Measurements from ENCODE around the gene MBNL2.

Gene MBNL2, protein sequence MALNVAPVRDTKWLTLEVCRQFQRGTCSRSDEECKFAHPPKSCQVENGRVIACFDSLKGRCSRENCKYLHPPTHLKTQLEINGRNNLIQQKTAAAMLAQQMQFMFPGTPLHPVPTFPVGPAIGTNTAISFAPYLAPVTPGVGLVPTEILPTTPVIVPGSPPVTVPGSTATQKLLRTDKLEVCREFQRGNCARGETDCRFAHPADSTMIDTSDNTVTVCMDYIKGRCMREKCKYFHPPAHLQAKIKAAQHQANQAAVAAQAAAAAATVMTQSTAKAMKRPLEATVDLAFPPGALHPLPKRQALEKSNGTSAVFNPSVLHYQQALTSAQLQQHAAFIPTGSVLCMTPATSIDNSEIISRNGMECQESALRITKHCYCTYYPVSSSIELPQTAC

DNA sequence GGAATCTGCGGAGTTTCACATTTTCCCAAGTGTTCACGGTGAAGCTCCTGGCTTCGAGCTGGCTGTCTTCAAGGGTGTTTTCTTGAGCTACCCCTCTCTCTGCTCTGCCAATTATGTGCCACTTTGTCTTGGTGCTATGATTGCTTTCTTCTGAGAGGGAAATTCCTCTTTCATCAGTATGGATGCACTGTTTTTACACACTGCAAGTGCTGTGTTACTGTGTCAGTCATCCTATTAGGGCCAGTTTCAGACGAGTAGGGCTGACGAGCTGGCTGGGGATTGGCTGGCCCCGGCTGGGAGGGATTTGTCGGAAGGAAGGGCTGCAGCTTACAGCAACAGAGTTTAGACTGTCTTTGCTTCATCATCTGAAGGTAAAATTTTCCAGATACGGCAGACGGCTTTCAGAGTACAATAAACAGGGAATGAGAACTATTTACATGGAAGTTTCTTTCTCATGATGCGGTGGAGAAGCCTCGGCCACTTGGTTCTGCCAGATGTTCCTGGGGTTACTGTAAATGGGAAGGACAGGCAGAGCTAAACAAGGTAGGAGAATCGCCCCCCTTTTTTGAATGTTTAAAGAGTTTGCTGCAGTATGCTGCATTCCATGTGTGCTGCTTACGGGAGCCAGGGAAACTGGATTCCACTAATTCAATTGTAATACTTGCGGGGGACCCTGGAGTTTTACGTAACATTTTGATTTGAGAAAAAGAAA, at the start of gene MBNL2:
Gene MBNL2 (plus strand): TSS at position 345 of the 712 bp plus-strand sequence. CDS start 53,903 bp downstream, outside the sequence.
- Histone ChIP-seq H3K4me2 (peak within 1 kb of the TSS; percentile 66), H4K20me1 (ENCODE audit: insufficient read depth) (no peaks in the 10 kb centered on the region), H3K9ac (peak within 1 kb of the TSS; percentile 44; the same call in 1 of the 2 replicates), H3K4me1 (ENCODE audit: low read depth, poor library complexity, severe bottlenecking) (peaks cover 4% of the 10 kb centered on the region), H3K36me3 (ENCODE audit: insufficient read depth) (no peaks in the 10 kb centered on the region), H3K79me2 (ENCODE audit: insufficient read depth, low read depth) (no peaks in the 10 kb centered on the region), H3K27ac (peak within 1 kb of the TSS; percentile 33; the same call in 1 of the 2 replicates), H2AFZ (ENCODE audit: low read depth) (peak within 1 kb of the TSS; percentile 52), H3K27me3 (ENCODE audit: insufficient read depth, low read depth) (no peaks in the 10 kb centered on the region), H3K4me3 (IDR thresholded peaks at IDR 0.05; ENCODE audit: insufficient read depth, low read depth, low read length) (no peak within 1 kb of the TSS)
- TF ChIP-seq, protein P1, sequence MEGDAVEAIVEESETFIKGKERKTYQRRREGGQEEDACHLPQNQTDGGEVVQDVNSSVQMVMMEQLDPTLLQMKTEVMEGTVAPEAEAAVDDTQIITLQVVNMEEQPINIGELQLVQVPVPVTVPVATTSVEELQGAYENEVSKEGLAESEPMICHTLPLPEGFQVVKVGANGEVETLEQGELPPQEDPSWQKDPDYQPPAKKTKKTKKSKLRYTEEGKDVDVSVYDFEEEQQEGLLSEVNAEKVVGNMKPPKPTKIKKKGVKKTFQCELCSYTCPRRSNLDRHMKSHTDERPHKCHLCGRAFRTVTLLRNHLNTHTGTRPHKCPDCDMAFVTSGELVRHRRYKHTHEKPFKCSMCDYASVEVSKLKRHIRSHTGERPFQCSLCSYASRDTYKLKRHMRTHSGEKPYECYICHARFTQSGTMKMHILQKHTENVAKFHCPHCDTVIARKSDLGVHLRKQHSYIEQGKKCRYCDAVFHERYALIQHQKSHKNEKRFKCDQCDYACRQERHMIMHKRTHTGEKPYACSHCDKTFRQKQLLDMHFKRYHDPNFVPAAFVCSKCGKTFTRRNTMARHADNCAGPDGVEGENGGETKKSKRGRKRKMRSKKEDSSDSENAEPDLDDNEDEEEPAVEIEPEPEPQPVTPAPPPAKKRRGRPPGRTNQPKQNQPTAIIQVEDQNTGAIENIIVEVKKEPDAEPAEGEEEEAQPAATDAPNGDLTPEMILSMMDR (conservative IDR thresholded peaks at IDR 0.05; ENCODE audit: low read depth, low read length), result no peak

DNA sequence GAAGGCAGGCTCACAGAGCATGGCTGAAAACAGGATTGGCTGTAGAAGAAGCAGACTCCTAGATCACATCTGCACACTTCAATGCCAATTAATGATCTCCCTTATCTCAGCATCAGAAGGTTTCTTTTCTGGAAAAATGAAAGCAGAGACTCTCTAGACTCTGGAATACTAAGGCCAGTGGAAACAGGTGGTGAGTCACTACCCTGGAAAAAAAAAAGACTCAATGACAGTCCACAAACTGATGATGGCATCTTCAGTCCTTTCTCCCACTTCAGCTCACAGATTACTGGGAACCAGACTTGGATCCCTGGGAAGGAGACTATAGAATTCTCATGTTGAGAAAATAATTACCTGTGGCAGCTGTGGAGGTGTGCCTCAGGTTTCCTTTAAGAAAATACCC, 47.5 kb upstream of the MBNL2 start:
- H3K27ac ChIP-seq, result no peak overlapping the region
- TF ChIP-seq, protein P1 (conservative IDR thresholded peaks at IDR 0.05; ENCODE audit: low read depth, low read length), result no peak
- H3K4me2 ChIP-seq, result no peak overlapping the region
- H3K4me3 ChIP-seq (IDR thresholded peaks at IDR 0.05; ENCODE audit: insufficient read depth, low read depth, low read length), result no peak overlapping the region
- H4K20me1 ChIP-seq (ENCODE audit: insufficient read depth), result no peaks in the 10 kb centered on the region
- H3K79me2 ChIP-seq (ENCODE audit: insufficient read depth, low read depth), result no peaks in the 10 kb centered on the region
- H2AFZ ChIP-seq (ENCODE audit: low read depth), result no peak overlapping the region
- no peaks in the 10 kb centered on the region for H3K36me3 ChIP-seq (ENCODE audit: insufficient read depth)
- no peaks in the 10 kb centered on the region for H3K27me3 ChIP-seq (ENCODE audit: insufficient read depth, low read depth)
- H3K9ac ChIP-seq, result no peak overlapping the region
- no peaks in the 10 kb centered on the region for H3K4me1 ChIP-seq (ENCODE audit: low read depth, poor library complexity, severe bottlenecking)

DNA sequence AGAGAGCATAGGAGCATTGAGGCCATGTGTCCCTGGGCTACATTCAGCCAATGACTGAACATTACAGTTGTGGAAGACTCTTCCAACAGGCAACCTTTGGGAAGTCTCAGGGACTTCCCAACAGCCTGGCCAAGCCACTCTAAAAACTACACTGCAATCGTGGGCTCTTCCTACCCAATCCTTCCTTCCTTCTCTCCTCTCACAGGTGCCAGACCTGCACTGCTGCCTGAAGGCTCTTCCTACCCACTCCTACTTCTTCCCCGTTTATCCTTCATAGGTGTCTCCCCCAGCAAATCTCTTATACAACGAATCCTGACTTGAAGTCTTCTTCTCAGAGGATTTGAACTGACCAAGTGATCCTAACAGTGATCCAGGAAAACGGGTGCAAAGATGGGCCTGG, 47.1 kb upstream of the MBNL2 start:
- no peaks in the 10 kb centered on the region for H3K36me3 ChIP-seq (ENCODE audit: insufficient read depth)
- H4K20me1 ChIP-seq (ENCODE audit: insufficient read depth), result no peaks in the 10 kb centered on the region
- no peak overlapping the region for H3K4me2 ChIP-seq
- H3K4me1 ChIP-seq (ENCODE audit: low read depth, poor library complexity, severe bottlenecking), result no peaks in the 10 kb centered on the region
- no peak overlapping the region for H3K4me3 ChIP-seq (IDR thresholded peaks at IDR 0.05; ENCODE audit: insufficient read depth, low read depth, low read length)
- no peak overlapping the region for H3K27ac ChIP-seq
- no peak overlapping the region for H2AFZ ChIP-seq (ENCODE audit: low read depth)
- no peaks in the 10 kb centered on the region for H3K27me3 ChIP-seq (ENCODE audit: insufficient read depth, low read depth)
- no peaks in the 10 kb centered on the region for H3K79me2 ChIP-seq (ENCODE audit: insufficient read depth, low read depth)
- H3K9ac ChIP-seq, result no peak overlapping the region
- TF ChIP-seq, protein P1 (conservative IDR thresholded peaks at IDR 0.05; ENCODE audit: low read depth, low read length), result no peak

DNA sequence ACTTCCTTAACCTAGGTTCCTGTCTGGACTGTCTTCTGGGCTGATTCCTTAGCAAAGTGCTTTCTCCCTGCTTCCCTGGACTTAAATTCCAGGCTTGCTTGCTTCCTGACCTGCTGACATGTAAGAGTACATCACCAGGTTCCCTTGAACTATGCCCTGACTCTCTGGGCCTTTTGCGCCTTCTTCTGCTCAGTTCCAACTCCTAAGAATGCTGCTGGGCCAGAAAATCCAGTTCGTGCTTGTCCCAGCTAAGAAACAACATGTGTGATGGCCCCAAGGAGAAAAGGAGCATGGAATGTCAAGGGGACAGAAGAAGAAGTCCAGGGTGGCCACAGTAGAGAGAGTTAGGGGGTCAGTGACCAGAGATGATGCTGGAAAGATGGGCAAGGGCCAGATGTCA, 42.6 kb upstream of the MBNL2 start:
- H3K36me3 ChIP-seq (ENCODE audit: insufficient read depth), result no peaks in the 10 kb centered on the region
- H3K27me3 ChIP-seq (ENCODE audit: insufficient read depth, low read depth), result no peaks in the 10 kb centered on the region
- TF ChIP-seq, protein P1 (conservative IDR thresholded peaks at IDR 0.05; ENCODE audit: low read depth, low read length), result no peak
- no peak overlapping the region for H3K9ac ChIP-seq
- H3K79me2 ChIP-seq (ENCODE audit: insufficient read depth, low read depth), result no peaks in the 10 kb centered on the region
- no peak overlapping the region for H3K4me3 ChIP-seq (IDR thresholded peaks at IDR 0.05; ENCODE audit: insufficient read depth, low read depth, low read length)
- no peak overlapping the region for H3K4me2 ChIP-seq
- no peaks in the 10 kb centered on the region for H4K20me1 ChIP-seq (ENCODE audit: insufficient read depth)
- H3K4me1 ChIP-seq (ENCODE audit: low read depth, poor library complexity, severe bottlenecking), result no peaks in the 10 kb centered on the region
- H2AFZ ChIP-seq (ENCODE audit: low read depth), result no peak overlapping the region
- no peak overlapping the region for H3K27ac ChIP-seq

Measured in KMS-11 (cell line).